ENCODE results near the gene TBX18.

The TBX18 gene

DNA sequence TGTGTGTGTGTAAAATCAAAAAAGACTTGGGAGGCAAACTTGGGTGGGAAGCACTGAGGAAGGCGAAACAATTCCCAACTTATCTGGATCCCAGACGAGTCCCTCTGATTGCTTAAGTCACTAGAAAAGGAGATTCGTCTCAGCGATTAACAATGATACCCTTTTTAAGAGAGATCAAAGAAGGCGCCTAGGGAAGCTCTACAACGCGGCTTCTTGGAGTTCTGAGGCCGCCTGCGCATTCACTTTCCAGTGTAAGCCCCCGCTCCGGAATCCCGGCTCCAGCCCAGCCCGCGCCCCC, 8.7 kb upstream of the TBX18 start:
- TF ChIP-seq, protein P1, sequence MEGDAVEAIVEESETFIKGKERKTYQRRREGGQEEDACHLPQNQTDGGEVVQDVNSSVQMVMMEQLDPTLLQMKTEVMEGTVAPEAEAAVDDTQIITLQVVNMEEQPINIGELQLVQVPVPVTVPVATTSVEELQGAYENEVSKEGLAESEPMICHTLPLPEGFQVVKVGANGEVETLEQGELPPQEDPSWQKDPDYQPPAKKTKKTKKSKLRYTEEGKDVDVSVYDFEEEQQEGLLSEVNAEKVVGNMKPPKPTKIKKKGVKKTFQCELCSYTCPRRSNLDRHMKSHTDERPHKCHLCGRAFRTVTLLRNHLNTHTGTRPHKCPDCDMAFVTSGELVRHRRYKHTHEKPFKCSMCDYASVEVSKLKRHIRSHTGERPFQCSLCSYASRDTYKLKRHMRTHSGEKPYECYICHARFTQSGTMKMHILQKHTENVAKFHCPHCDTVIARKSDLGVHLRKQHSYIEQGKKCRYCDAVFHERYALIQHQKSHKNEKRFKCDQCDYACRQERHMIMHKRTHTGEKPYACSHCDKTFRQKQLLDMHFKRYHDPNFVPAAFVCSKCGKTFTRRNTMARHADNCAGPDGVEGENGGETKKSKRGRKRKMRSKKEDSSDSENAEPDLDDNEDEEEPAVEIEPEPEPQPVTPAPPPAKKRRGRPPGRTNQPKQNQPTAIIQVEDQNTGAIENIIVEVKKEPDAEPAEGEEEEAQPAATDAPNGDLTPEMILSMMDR (IDR thresholded peaks at IDR 0.05) = no peak
- H3K9me3 ChIP-seq = no peaks in the 10 kb centered on the region
- H3K36me3 ChIP-seq = no peaks in the 10 kb centered on the region
- H3K4me1 ChIP-seq (ENCODE audit: control insufficient read depth in 1 of 2, insufficient read depth in 1 of 2, low read depth in 1 of 2, low read length in 1 of 2) = no peaks in the 10 kb centered on the region
- no peak overlapping the region for H3K27ac ChIP-seq
- H3K4me3 ChIP-seq (ENCODE audit: low read depth in 1 of 2, low read length in 1 of 2) = no peak overlapping the region
- peaks cover 100% of the 10 kb centered on the region for H3K27me3 ChIP-seq

DNA sequence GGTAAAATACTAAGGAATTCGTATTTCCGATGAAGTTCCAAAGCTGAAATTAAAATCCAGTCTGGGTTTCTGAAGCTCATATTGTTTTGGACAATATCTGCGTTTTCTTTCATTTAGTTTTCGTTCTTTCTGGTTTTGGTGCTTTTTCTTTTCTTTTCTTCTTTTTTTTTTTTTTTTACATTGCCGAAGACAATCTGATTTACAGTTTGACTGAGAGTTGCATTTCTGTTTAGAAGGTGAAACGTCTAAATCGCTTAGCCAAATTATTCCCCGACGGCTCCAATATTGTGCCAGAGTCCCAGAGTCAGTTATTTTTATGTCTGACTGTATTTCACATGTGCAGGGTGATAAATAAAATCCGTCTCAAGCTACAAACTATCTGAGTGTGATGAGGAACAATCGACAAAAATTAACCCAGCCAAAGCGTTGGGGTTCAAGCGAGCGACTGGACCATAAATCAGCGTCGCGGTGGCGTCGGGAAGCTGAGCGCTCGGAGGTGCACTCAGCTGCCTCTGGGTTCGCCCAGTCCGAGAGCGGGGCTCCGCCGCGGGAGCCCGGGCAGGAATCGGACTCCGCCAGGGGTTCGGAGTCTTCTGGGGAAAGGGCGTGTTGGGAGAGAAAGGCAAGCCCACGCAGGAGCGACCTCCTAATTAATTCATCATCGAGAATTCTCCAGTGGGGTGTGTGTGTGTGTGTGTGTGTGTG, 8.2 kb upstream of the TBX18 start:
- Histone ChIP-seq H3K36me3 (no peaks in the 10 kb centered on the region), H3K27me3 (peaks cover 100% of the 10 kb centered on the region), H3K4me3 (ENCODE audit: low read depth in 1 of 2, low read length in 1 of 2) (no peak overlapping the region), H3K9me3 (no peaks in the 10 kb centered on the region), H3K4me1 (ENCODE audit: control insufficient read depth in 1 of 2, insufficient read depth in 1 of 2, low read depth in 1 of 2, low read length in 1 of 2) (no peaks in the 10 kb centered on the region), H3K27ac (no peak overlapping the region)
- TF ChIP-seq, protein P1 (IDR thresholded peaks at IDR 0.05) = no peak

DNA sequence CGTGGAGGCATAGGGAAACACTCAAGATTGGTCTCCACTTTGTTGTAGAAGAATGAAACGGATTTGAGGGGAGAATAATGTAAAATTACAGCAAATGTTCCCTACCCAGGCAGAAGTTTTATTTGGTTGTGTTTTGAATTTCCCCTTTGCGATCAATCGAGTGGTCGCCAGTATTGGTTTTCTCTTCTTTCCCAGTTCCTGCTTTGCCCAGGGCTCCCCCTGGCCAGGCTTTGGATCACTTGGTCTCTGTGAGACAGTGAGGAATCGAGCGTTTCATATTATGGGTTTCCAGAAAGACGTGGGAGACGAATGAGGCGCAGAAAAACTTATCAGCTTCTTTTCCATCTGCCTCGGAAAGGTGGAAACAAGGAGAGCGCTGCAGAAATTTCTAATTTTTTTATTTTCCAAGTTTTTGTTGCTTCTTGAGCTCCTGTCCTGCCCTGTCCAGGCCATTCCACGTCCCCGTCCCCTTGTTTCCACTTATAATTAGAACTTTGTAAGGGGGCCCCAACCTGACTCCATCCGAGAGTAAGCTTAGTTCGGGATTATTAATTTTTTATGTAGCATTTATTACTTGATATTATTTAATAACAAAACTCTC, 7.5 kb upstream of the TBX18 start:
- Histone ChIP-seq H3K4me1 (ENCODE audit: control insufficient read depth in 1 of 2, insufficient read depth in 1 of 2, low read depth in 1 of 2, low read length in 1 of 2) (no peaks in the 10 kb centered on the region), H3K9me3 (no peaks in the 10 kb centered on the region), H3K27ac (no peak overlapping the region), H3K27me3 (peaks cover 100% of the 10 kb centered on the region), H3K4me3 (ENCODE audit: low read depth in 1 of 2, low read length in 1 of 2) (no peak overlapping the region), H3K36me3 (no peaks in the 10 kb centered on the region)
- TF ChIP-seq, protein P1 (IDR thresholded peaks at IDR 0.05) = no peak

DNA sequence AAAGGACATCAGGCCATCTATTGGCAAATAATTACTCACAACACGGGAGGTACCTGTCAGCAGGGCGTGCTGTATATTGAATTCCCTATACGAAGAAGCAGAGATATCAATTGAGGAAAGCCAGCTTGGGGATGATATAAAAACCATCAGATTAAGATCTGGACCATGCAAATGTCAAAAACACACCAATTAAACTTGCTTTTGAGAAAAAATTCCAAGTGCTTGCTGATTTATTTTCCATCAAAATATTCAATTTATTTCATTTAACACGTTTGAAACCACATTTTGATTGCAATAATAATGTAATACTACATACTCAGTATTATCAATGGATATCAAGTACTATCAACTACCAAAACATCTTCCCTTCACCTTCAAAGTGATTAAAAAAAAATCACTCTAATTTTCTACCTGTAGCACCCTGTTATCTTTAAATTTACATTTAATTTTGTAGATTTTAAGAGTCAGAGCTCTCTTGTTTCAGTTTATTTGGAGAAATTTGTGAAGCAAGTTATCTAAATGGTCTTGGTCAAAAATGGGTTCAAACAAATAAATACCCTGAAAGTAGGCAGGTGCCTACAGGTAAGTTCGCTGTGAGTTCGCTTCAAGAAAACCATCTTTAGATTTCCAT, 6.8 kb upstream of the TBX18 start:
- H3K4me3 ChIP-seq (ENCODE audit: low read depth in 1 of 2, low read length in 1 of 2) = no peak overlapping the region
- H3K36me3 ChIP-seq = no peaks in the 10 kb centered on the region
- H3K9me3 ChIP-seq = no peaks in the 10 kb centered on the region
- peaks cover 100% of the 10 kb centered on the region for H3K27me3 ChIP-seq
- no peaks in the 10 kb centered on the region for H3K4me1 ChIP-seq (ENCODE audit: control insufficient read depth in 1 of 2, insufficient read depth in 1 of 2, low read depth in 1 of 2, low read length in 1 of 2)
- no peak overlapping the region for H3K27ac ChIP-seq
- TF ChIP-seq, protein P1 (IDR thresholded peaks at IDR 0.05) = no peak

DNA sequence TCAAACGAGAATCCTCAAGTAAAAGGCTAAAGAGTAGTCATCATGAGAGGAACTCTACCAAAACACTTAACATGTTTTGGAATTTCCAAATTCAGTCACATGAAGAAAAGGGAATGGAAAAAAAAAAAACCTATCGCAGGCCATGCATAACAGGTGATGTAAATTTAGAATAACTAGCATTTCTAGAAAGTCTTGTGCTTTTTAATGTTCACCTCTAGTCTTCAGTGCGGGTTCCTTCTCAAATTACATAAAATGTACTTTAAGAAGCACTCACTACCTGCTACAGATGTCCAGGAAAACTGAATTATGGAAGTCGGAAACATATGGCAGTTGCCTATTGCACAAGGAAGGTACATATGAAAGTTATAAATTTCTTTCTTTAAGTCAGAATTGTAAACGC, 6.1 kb upstream of the TBX18 start:
- no peak overlapping the region for H3K27ac ChIP-seq
- H3K27me3 ChIP-seq = peaks cover 100% of the 10 kb centered on the region

More for the DNA sequence above, 6.1 kb upstream of the TBX18 start:
- H3K4me3 ChIP-seq (ENCODE audit: low read depth in 1 of 2, low read length in 1 of 2) = no peak overlapping the region
- TF ChIP-seq, protein P1 (IDR thresholded peaks at IDR 0.05) = no peak
- no peaks in the 10 kb centered on the region for H3K36me3 ChIP-seq
- no peaks in the 10 kb centered on the region for H3K4me1 ChIP-seq (ENCODE audit: control insufficient read depth in 1 of 2, insufficient read depth in 1 of 2, low read depth in 1 of 2, low read length in 1 of 2)
- H3K9me3 ChIP-seq = peaks cover 7% of the 10 kb centered on the region

Data from neutrophil (primary cell).